ENCODE results near the gene OMP. TPM values are rescaled to one million over a fixed set of nuclear protein-coding genes. Genes with fewer than 3 reads are reported as not detected.

Gene OMP
- polyA plus RNA-seq, 1 donor from 2014 or later = not detected

- Histone ChIP-seq H3K9me2 (ENCODE audit: insufficient read depth, low read length) (no peaks in the 10 kb centered on the region), H3F3A (ENCODE audit: insufficient read depth, low read length, poor library complexity, severe bottlenecking) (no peaks in the 10 kb centered on the region), H3K4me3 (ENCODE audit: low read length) (no peak overlapping the region), H3K9me3 (ENCODE audit: low read length) (no peaks in the 10 kb centered on the region), H3K27me3 (ENCODE audit: insufficient read depth, low read depth, low read length) (no peaks in the 10 kb centered on the region), H3K79me2 (replicated peaks; ENCODE audit: insufficient read depth, low read length) (no peaks in the 10 kb centered on the region), H3K9ac (ENCODE audit: low read length) (no peak overlapping the region), H3K4me2 (ENCODE audit: low read length) (no peak overlapping the region), H3K36me3 (ENCODE audit: insufficient read depth, low read length) (no peaks in the 10 kb centered on the region), H2AFZ (ENCODE audit: low read depth, low read length) (no peak overlapping the region), H4K20me1 (ENCODE audit: insufficient read depth) (no peaks in the 10 kb centered on the region), H3K27ac (ENCODE audit: low read length) (no peak overlapping the region)
- TF ChIP-seq SMC3 (conservative IDR thresholded peaks at IDR 0.05; ENCODE audit: poor library complexity) (peak; percentile 83), TAF1 (IDR thresholded peaks at IDR 0.05; ENCODE audit: low read depth) (no peak), RAD21 (conservative IDR thresholded peaks at IDR 0.05) (peak; percentile 74), CTCF (IDR thresholded peaks at IDR 0.05; ENCODE audit: poor library complexity, severe bottlenecking) (peak; percentile 81)
Observed at GRCh38 chr11:77091146-77091940, 11.3 kb upstream of the OMP start.

- Histone ChIP-seq H3K27me3 (ENCODE audit: insufficient read depth, low read depth, low read length) (no peaks in the 10 kb centered on the region), H3K79me2 (replicated peaks; ENCODE audit: insufficient read depth, low read length) (no peaks in the 10 kb centered on the region), H3F3A (ENCODE audit: insufficient read depth, low read length, poor library complexity, severe bottlenecking) (no peaks in the 10 kb centered on the region), H3K4me2 (ENCODE audit: low read length) (no peak overlapping the region), H4K20me1 (ENCODE audit: insufficient read depth) (no peaks in the 10 kb centered on the region), H3K9me2 (ENCODE audit: insufficient read depth, low read length) (no peaks in the 10 kb centered on the region), H3K36me3 (ENCODE audit: insufficient read depth, low read length) (no peaks in the 10 kb centered on the region), H3K4me3 (ENCODE audit: low read length) (no peak overlapping the region), H3K9ac (ENCODE audit: low read length) (no peak overlapping the region), H2AFZ (ENCODE audit: low read depth, low read length) (no peak overlapping the region), H3K9me3 (ENCODE audit: low read length) (no peaks in the 10 kb centered on the region), H3K27ac (ENCODE audit: low read length) (no peak overlapping the region)
- TF ChIP-seq REST (IDR thresholded peaks at IDR 0.05; ENCODE audit: borderline replicate concordance) (no peak), TAF1 (IDR thresholded peaks at IDR 0.05; ENCODE audit: low read depth) (no peak), RAD21 (conservative IDR thresholded peaks at IDR 0.05) (no peak), POLR2AphosphoS5 (IDR thresholded peaks at IDR 0.05) (no peak), EP300 (conservative IDR thresholded peaks at IDR 0.05; ENCODE audit: poor library complexity, severe bottlenecking) (no peak), EZH2 (IDR thresholded peaks at IDR 0.05; ENCODE audit: borderline replicate concordance, insufficient read depth, low read length, poor library complexity, severe bottlenecking) (no peak), MXI1 (conservative IDR thresholded peaks at IDR 0.05; ENCODE audit: poor library complexity, severe bottlenecking) (no peak), CTCF (IDR thresholded peaks at IDR 0.05; ENCODE audit: poor library complexity, severe bottlenecking) (no peak), SMC3 (conservative IDR thresholded peaks at IDR 0.05; ENCODE audit: poor library complexity) (no peak)
Observed at GRCh38 chr11:77092382-77092781, 10.3 kb upstream of the OMP start.
